ENCODE data around the gene KCNIP3.
"Not testable (repeated sequence)": the region's sequence is repeated elsewhere in the genome, so short reads cannot be mapped to it uniquely, and the experiment has no call there.

Gene KCNIP3

GRCh38 chr2:95399061-95399460 lies 101.9 kb downstream of the KCNIP3 start:
- H3K9ac ChIP-seq (ENCODE audit: low read length) = no peak overlapping the region

GRCh38 chr2:95401480-95401879 lies 104.3 kb downstream of the KCNIP3 start:
- Histone ChIP-seq H3K4me1 (ENCODE audit: control insufficient read depth, insufficient read depth, low read length) (peaks cover 14% of the 10 kb centered on the region), H3K27me3 (ENCODE audit: control insufficient read depth, insufficient read depth, low read length) (no peaks in the 10 kb centered on the region), H3K9me3 (ENCODE audit: control insufficient read depth, low read length) (no peaks in the 10 kb centered on the region), H3K9ac (ENCODE audit: low read length) (peak overlapping the region; percentile 95), H3K36me3 (ENCODE audit: control insufficient read depth, insufficient read depth, low read length) (no peaks in the 10 kb centered on the region), H3K4me3 (ENCODE audit: low read length) (peak overlapping the region; percentile 99)

More at GRCh38 chr2:95399061-95399460, 101.9 kb downstream of the KCNIP3 start:
- Histone ChIP-seq H3K27me3 (ENCODE audit: control insufficient read depth, insufficient read depth, low read length) (no peaks in the 10 kb centered on the region), H3K4me1 (ENCODE audit: control insufficient read depth, insufficient read depth, low read length) (peaks cover 14% of the 10 kb centered on the region), H3K36me3 (ENCODE audit: control insufficient read depth, insufficient read depth, low read length) (no peaks in the 10 kb centered on the region), H3K9me3 (ENCODE audit: control insufficient read depth, low read length) (no peaks in the 10 kb centered on the region), H3K4me3 (ENCODE audit: low read length) (no peak overlapping the region)

DNA sequence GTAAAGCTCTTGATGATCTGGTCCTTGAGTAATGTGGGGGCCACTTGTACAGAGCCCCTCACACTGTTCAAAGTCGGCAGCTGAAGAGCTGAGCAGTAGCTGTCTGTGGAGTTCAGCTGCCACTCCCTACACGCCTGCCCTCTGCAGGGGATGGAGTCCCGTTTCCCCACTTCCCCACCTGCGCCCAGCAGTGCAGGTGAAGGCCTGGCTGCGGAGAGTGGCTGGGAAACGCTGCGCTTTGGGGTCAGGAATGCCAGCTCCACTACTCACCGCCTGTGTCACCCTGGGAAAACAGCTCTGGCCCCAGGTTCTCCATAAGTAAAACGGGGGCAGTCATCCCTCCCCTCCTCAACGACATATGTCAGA lies 104.8 kb downstream of the KCNIP3 start:
- H3K36me3 ChIP-seq (ENCODE audit: control insufficient read depth, insufficient read depth, low read length); H3K27me3 ChIP-seq (ENCODE audit: control insufficient read depth, insufficient read depth, low read length); H3K9me3 ChIP-seq (ENCODE audit: control insufficient read depth, low read length): not testable (repeated sequence)
- Histone ChIP-seq H3K4me1 (ENCODE audit: control insufficient read depth, insufficient read depth, low read length) (peaks cover 14% of the 10 kb centered on the region), H3K4me3 (ENCODE audit: low read length) (peak overlapping the region; percentile 99), H3K9ac (ENCODE audit: low read length) (peak overlapping the region; percentile 95)

GRCh38 chr2:95402370-95403203 lies 105.4 kb downstream of the KCNIP3 start, which contains the start of gene FAHD2A:
Gene FAHD2A, plus strand, starts transcription at chr2:95402708. Its CDS starts 2,851 bp downstream, at chr2:95405559.
- H3K36me3 ChIP-seq (ENCODE audit: control insufficient read depth, insufficient read depth, low read length) = no peaks in the 10 kb centered on the region
- peak within 1 kb of the TSS; percentile 99 for H3K4me3 ChIP-seq (ENCODE audit: low read length)
- H3K27me3 ChIP-seq (ENCODE audit: control insufficient read depth, insufficient read depth, low read length) = no peaks in the 10 kb centered on the region
- H3K9ac ChIP-seq (ENCODE audit: low read length) = peak within 1 kb of the TSS; percentile 95
- peaks cover 14% of the 10 kb centered on the region for H3K4me1 ChIP-seq (ENCODE audit: control insufficient read depth, insufficient read depth, low read length)
- no peaks in the 10 kb centered on the region for H3K9me3 ChIP-seq (ENCODE audit: control insufficient read depth, low read length)

- Histone ChIP-seq H3K9ac (ENCODE audit: low read length) (peak overlapping the region; percentile 95), H3K4me3 (ENCODE audit: low read length) (peak overlapping the region; percentile 99), H3K4me1 (ENCODE audit: control insufficient read depth, insufficient read depth, low read length) (peaks cover 14% of the 10 kb centered on the region)
- H3K9me3 ChIP-seq (ENCODE audit: control insufficient read depth, low read length); H3K36me3 ChIP-seq (ENCODE audit: control insufficient read depth, insufficient read depth, low read length); H3K27me3 ChIP-seq (ENCODE audit: control insufficient read depth, insufficient read depth, low read length): not testable (repeated sequence)
Measured at GRCh38 chr2:95403204-95403721, 106.1 kb downstream of the KCNIP3 start.

DNA sequence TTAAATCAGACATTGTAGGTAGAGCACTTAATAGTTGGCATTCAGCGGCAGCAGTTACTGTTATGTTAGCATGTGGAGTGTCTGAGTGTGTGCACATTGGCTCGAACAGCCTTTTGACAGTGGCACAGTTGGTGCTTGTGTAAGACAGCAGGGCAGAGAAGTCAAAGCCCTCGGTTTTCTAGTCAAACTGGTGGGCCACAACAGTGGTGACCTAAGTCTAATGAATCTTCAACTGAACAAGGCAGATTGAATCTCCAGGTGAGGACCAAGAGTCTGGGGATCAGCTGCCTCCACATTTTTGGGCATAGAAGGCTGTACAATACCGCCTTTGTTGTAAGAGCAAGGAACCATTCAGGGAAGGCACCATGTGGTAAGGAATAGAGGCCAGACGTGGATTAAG lies 106.7 kb downstream of the KCNIP3 start:
- H3K9ac ChIP-seq (ENCODE audit: low read length); H3K9me3 ChIP-seq (ENCODE audit: control insufficient read depth, low read length); H3K36me3 ChIP-seq (ENCODE audit: control insufficient read depth, insufficient read depth, low read length); H3K27me3 ChIP-seq (ENCODE audit: control insufficient read depth, insufficient read depth, low read length); H3K4me3 ChIP-seq (ENCODE audit: low read length): not testable (repeated sequence)
- peaks cover 14% of the 10 kb centered on the region for H3K4me1 ChIP-seq (ENCODE audit: control insufficient read depth, insufficient read depth, low read length)

DNA sequence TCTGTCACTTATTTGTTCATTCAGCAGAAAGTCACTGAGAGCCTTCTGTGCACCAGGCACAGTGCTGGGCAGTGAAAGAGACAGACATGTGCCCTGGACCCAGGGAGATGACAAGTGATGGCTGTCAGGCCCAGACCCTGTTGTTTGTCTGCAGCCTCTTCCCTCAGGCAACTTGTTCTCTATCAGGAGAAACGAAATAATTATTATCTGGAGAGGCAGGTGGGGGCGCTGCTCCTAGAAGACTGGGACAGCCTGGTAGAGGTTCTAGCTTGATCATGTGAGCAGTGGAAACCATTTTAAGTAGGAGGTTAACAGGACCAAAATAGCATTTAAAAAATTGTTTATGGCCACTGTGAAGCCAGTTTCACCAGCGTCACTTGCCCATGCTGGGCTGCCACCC lies 107.5 kb downstream of the KCNIP3 start:
- not testable (repeated sequence) for H3K4me3 ChIP-seq (ENCODE audit: low read length); H3K9me3 ChIP-seq (ENCODE audit: control insufficient read depth, low read length); H3K36me3 ChIP-seq (ENCODE audit: control insufficient read depth, insufficient read depth, low read length); H3K27me3 ChIP-seq (ENCODE audit: control insufficient read depth, insufficient read depth, low read length); H3K9ac ChIP-seq (ENCODE audit: low read length)
- H3K4me1 ChIP-seq (ENCODE audit: control insufficient read depth, insufficient read depth, low read length) = peaks cover 14% of the 10 kb centered on the region

- not testable (repeated sequence) for H3K4me3 ChIP-seq (ENCODE audit: low read length); H3K27me3 ChIP-seq (ENCODE audit: control insufficient read depth, insufficient read depth, low read length); H3K9me3 ChIP-seq (ENCODE audit: control insufficient read depth, low read length); H3K36me3 ChIP-seq (ENCODE audit: control insufficient read depth, insufficient read depth, low read length); H3K9ac ChIP-seq (ENCODE audit: low read length); H3K4me1 ChIP-seq (ENCODE audit: control insufficient read depth, insufficient read depth, low read length)
Measured at GRCh38 chr2:95411239-95411638, 114.1 kb downstream of the KCNIP3 start.

GRCh38 chr2:95414015-95414594 lies 117.0 kb downstream of the KCNIP3 start:
- H3K9me3 ChIP-seq (ENCODE audit: control insufficient read depth, low read length); H3K4me1 ChIP-seq (ENCODE audit: control insufficient read depth, insufficient read depth, low read length); H3K4me3 ChIP-seq (ENCODE audit: low read length): not testable (repeated sequence)

DNA sequence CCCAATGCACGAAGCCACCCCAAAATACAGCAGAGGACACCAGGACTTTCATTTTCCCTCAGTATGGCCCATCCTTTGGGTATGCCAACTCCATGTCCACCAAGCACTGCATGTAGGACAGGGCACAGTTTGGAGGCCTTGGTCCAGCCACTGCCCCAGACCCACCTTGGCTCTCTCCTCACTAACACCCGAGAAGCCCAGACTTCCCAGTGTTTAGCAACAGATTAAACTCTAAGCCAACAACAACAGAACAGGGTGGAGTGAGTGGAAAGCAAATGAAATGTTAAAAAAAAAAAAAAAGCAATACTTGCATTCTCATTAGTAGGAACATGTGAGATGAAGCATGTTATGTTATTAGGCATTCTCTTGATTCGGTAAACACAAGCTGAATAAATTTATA lies 118.0 kb downstream of the KCNIP3 start:
- not testable (repeated sequence) for H3K27me3 ChIP-seq (ENCODE audit: control insufficient read depth, insufficient read depth, low read length); H3K9me3 ChIP-seq (ENCODE audit: control insufficient read depth, low read length); H3K4me3 ChIP-seq (ENCODE audit: low read length); H3K4me1 ChIP-seq (ENCODE audit: control insufficient read depth, insufficient read depth, low read length); H3K9ac ChIP-seq (ENCODE audit: low read length); H3K36me3 ChIP-seq (ENCODE audit: control insufficient read depth, insufficient read depth, low read length)

More at GRCh38 chr2:95414015-95414594, 117.0 kb downstream of the KCNIP3 start:
- not testable (repeated sequence) for H3K27me3 ChIP-seq (ENCODE audit: control insufficient read depth, insufficient read depth, low read length); H3K36me3 ChIP-seq (ENCODE audit: control insufficient read depth, insufficient read depth, low read length); H3K9ac ChIP-seq (ENCODE audit: low read length)

GRCh38 chr2:95415561-95415960 lies 118.4 kb downstream of the KCNIP3 start:
- H3K9ac ChIP-seq (ENCODE audit: low read length); H3K27me3 ChIP-seq (ENCODE audit: control insufficient read depth, insufficient read depth, low read length); H3K9me3 ChIP-seq (ENCODE audit: control insufficient read depth, low read length); H3K36me3 ChIP-seq (ENCODE audit: control insufficient read depth, insufficient read depth, low read length); H3K4me1 ChIP-seq (ENCODE audit: control insufficient read depth, insufficient read depth, low read length); H3K4me3 ChIP-seq (ENCODE audit: low read length): not testable (repeated sequence)

- H3K36me3 ChIP-seq (ENCODE audit: control insufficient read depth, insufficient read depth, low read length); H3K9ac ChIP-seq (ENCODE audit: low read length); H3K4me3 ChIP-seq (ENCODE audit: low read length); H3K9me3 ChIP-seq (ENCODE audit: control insufficient read depth, low read length); H3K4me1 ChIP-seq (ENCODE audit: control insufficient read depth, insufficient read depth, low read length); H3K27me3 ChIP-seq (ENCODE audit: control insufficient read depth, insufficient read depth, low read length): not testable (repeated sequence)
Measured at GRCh38 chr2:95427196-95427867, 130.2 kb downstream of the KCNIP3 start.

Data from mucosa of stomach (tissue), 1 donor.